ENCODE measurements around the gene COMMD1. TPM values are rescaled to one million over a fixed set of nuclear protein-coding genes. Genes with fewer than 3 reads are reported as not detected.
"Not testable (repeated sequence)": the region's sequence is repeated elsewhere in the genome, so short reads cannot be mapped to it uniquely, and the experiment has no call there.

Gene COMMD1
- total RNA-seq, 2 experiments from 2014 or later: 29.3 to 36.1 TPM

DNA sequence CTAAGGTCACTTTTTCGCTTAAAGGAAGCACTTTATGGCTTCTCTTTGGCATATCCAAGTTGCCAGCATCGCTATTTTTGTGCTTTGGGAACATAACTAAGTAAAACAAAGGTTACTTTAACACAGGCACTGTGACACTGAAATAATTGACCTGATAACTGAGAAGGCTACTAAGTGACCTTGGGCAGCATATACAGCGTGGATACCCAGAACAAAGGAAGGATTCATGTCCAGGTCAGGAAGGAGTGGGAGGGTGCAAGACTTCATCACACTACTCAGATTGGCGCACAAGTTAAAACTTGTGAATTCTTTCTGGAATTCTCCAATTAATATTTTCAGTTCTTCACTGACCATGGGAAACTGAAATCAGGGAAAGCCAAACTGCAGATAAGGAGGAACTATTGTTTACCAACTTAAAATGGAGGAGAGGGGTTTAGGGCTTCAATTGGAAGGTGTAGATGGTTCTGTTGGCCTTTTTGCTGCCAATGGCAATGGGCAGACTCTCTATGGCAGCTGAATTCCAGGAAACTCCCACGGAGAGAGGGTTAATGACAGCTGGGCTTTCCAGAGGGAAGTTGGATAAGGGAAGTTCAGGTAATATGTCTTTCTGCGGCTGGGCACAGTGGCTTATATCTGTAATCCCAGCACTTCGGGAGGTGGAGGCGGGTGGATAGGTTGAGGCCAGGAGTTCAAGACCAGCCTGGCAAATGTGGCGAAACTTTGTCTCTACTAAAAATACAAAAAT lies 45.3 kb downstream of the COMMD1 start:
- no peak for DNase-seq
- H3K4me3 Mint-ChIP-seq: no peak overlapping the region
- H3K9me3 Mint-ChIP-seq (ENCODE audit: low read depth): no peaks in the 10 kb centered on the region
- CTCF ChIA-PET: no interaction called here
- intact Hi-C loops (cut with DNase I, micrococcal nuclease): no loop called here
- H3K4me1 Mint-ChIP-seq: no peaks in the 10 kb centered on the region
- no peaks in the 10 kb centered on the region for H3K27me3 Mint-ChIP-seq
- POLR2A ChIA-PET: no interaction called here
- no peak overlapping the region for H3K27ac Mint-ChIP-seq
- no peaks in the 10 kb centered on the region for H3K36me3 Mint-ChIP-seq (ENCODE audit: low read depth)
- no peak for ATAC-seq

DNA sequence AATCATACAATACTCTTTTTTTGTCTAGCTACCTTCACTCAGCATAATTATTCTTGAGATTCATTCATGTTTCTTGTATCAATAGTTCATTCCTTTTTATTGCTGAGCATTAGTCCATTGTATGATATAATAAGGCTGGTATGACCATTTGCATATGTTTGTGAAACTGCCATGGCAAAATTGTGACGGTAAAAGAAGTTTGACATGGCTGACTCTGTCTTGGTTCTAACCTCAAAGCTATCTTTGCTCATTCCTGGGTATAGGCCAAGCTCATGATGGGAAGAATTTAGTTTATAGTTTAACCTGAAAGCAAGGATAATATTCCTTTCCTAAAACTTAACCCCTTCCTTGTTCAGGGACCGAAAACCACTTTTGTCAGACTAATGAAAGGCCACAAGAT lies 46.4 kb downstream of the COMMD1 start:
- intact Hi-C loops (cut with DNase I, micrococcal nuclease): no loop called here
- ATAC-seq (no peak), DNase-seq (no peak)
- ChIA-PET POLR2A (no interaction called here), CTCF (interaction anchor here (0.7 kb wide), 1 partner anchor 152 kb away, joined by 6 read pairs; no protein-coding TSS in a partner anchor)
- no peak overlapping the region for H3K27ac Mint-ChIP-seq
- H3K36me3 Mint-ChIP-seq (ENCODE audit: low read depth): no peaks in the 10 kb centered on the region
- H3K9me3 Mint-ChIP-seq (ENCODE audit: low read depth): no peaks in the 10 kb centered on the region
- no peaks in the 10 kb centered on the region for H3K27me3 Mint-ChIP-seq
- no peak overlapping the region for H3K4me3 Mint-ChIP-seq
- H3K4me1 Mint-ChIP-seq: peaks cover 2% of the 10 kb centered on the region

DNA sequence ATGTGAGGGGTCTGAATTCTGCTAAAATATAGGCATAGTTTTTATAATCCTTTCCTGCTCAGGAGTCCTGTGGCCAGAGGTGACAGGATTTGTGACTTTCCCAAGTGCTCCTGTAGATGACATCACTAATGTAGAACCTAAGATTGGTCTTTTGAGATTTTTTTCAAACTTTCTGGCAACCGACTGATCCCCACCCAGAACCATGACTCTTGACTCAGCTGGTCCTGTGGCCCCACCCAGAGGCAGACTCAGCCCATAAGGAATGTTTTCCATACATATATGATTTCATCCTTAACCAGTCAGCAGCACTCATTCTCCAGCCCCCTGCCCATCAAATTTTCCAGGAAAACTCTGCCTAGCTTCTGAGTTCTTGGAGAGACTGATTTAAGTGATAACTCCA lies 46.8 kb downstream of the COMMD1 start:
- Mint-ChIP-seq H3K27me3 (no peaks in the 10 kb centered on the region), H3K36me3 (ENCODE audit: low read depth) (no peaks in the 10 kb centered on the region), H3K27ac (no peak overlapping the region), H3K9me3 (ENCODE audit: low read depth) (no peaks in the 10 kb centered on the region), H3K4me1 (peaks cover 2% of the 10 kb centered on the region), H3K4me3 (no peak overlapping the region)
- DNase-seq (no peak), ATAC-seq (no peak)
- ChIA-PET POLR2A (no interaction called here), CTCF (interaction anchor here (0.6 kb wide), 1 partner anchor 1350 kb away, joined by 3 read pairs; no protein-coding TSS in a partner anchor)
- intact Hi-C loops (cut with DNase I, micrococcal nuclease): no loop called here

DNA sequence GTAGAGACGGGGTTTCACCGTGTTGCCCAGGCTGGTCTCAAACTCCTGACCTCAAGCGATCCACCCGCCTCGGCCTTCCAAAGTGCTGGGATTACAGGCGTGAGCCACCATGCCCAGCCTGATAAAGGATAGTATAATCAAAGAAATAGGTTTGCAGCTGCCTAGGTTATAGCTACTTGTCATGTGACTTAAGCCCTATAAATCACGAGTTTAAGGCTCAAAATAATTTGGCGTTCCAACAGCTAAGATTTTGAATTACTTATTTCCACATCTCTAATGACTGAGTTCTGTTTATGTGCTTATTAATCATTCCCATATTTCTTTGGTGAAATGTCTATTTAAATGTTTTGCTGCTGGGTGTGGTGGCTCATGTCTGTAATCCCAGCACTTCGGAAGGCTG lies 49.4 kb downstream of the COMMD1 start:
- intact Hi-C loops (cut with DNase I, micrococcal nuclease); H3K27ac Mint-ChIP-seq: not testable (repeated sequence)

DNA sequence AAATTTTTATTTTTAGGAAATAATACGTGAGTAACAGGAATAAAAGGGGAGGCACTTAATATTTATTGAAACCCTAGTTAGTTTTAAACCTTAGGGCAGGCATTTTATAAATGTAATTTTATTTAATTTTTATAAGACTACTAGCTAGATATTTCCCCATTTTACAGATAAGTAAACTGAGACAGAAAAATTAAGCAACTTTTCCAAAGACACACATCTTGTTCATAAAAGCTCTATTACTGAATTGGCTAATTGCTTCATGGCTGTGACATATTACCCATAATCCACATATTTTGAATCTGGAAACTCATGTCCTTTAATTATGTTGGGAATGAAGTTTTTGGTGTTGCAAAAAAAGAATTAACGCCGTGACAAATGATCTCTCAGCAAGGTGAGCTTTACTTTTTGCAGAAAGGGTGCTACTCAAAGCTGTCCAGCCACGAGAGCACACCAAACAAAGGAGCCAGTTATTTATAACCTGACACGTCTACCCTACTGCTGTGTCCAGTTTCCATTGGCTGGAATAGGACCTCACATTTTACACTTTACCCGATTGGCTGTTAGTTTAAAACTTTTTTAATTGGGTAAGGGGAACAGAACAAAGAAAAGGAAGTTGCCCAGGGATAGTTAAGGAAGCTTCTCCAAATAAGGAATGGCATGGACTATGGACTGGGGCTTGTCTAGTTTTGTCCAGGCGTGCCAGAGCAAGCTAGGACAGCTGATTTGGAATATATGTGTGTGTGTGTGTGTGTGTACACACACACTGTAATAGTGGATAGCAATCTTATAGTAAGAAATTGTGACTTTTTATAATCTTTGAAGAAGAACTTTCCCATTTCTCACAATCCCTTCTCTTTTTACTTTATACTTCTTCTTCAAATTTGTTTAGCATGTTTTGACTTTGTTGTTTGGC lies 54.2 kb downstream of the COMMD1 start:
- Mint-ChIP-seq H3K4me1 (peaks cover 9% of the 10 kb centered on the region), H3K4me3 (no peak overlapping the region), H3K36me3 (ENCODE audit: low read depth) (peaks cover 10% of the 10 kb centered on the region), H3K27me3 (no peaks in the 10 kb centered on the region), H3K9me3 (ENCODE audit: low read depth) (peaks cover 3% of the 10 kb centered on the region), H3K27ac (no peak overlapping the region)
- ChIA-PET POLR2A (no interaction called here), CTCF (interaction anchor here (0.8 kb wide), 1 partner anchor 14 kb away, joined by 4 read pairs; no protein-coding TSS in a partner anchor)
- ATAC-seq (no peak), DNase-seq (no peak)
- intact Hi-C loops (cut with DNase I, micrococcal nuclease): no loop called here

More for the DNA sequence above, 49.4 kb downstream of the COMMD1 start:
- not testable (repeated sequence) for ATAC-seq; DNase-seq; H3K27me3 Mint-ChIP-seq; H3K36me3 Mint-ChIP-seq (ENCODE audit: low read depth); H3K4me3 Mint-ChIP-seq; H3K9me3 Mint-ChIP-seq (ENCODE audit: low read depth); H3K4me1 Mint-ChIP-seq
- POLR2A ChIA-PET: interaction anchor here (0.7 kb wide), 1 partner anchor 323 kb away, joined by 3 read pairs; no protein-coding TSS in a partner anchor
- CTCF ChIA-PET: interaction anchor here (0.7 to 1.2 kb wide), 3 partner anchors 11 to 459 kb away, joined by 3 to 6 read pairs (median 4); no protein-coding TSS in a partner anchor

DNA sequence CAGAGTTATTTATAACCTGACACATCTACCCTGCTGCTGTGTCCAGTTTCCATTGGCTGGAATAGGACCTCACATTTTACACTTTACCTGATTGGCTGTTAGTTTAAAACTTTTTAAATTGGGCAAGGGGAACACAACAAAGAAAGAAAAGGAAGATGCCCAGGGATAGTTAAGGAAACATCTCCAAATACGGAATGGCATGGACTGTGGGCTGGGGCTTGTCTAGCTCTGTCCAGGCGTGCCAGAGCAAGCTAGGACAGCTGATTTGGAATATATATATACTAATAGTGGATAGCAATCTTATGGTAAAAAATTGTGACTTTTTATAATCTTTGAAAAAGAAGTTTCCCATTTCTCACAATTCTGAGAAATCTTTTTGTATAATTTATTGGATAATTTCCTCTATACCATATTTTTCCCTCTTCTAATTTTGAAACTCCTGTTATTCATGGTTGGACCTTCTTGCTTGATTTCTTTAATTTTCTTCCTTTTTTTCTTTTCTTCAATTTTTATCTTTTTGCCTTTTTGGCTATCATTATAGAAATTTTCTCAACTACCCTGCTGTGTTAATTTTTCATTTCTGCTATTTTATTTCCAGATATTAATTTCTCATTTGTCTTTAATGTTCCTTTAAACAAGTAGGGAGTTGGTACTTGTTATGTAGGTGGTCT lies 55.9 kb downstream of the COMMD1 start:
- Mint-ChIP-seq H3K9me3 (ENCODE audit: low read depth) (peaks cover 3% of the 10 kb centered on the region), H3K4me3 (no peak overlapping the region), H3K27ac (no peak overlapping the region), H3K4me1 (peaks cover 9% of the 10 kb centered on the region), H3K27me3 (no peaks in the 10 kb centered on the region), H3K36me3 (ENCODE audit: low read depth) (peaks cover 10% of the 10 kb centered on the region)
- intact Hi-C loops (cut with DNase I, micrococcal nuclease): no loop called here
- ATAC-seq (no peak), DNase-seq (no peak)
- CTCF ChIA-PET: interaction anchor here (0.7 to 1.1 kb wide), 2 partner anchors 31 to 733 kb away, joined by 3 read pairs; no protein-coding TSS in a partner anchor
- POLR2A ChIA-PET: no interaction called here

DNA sequence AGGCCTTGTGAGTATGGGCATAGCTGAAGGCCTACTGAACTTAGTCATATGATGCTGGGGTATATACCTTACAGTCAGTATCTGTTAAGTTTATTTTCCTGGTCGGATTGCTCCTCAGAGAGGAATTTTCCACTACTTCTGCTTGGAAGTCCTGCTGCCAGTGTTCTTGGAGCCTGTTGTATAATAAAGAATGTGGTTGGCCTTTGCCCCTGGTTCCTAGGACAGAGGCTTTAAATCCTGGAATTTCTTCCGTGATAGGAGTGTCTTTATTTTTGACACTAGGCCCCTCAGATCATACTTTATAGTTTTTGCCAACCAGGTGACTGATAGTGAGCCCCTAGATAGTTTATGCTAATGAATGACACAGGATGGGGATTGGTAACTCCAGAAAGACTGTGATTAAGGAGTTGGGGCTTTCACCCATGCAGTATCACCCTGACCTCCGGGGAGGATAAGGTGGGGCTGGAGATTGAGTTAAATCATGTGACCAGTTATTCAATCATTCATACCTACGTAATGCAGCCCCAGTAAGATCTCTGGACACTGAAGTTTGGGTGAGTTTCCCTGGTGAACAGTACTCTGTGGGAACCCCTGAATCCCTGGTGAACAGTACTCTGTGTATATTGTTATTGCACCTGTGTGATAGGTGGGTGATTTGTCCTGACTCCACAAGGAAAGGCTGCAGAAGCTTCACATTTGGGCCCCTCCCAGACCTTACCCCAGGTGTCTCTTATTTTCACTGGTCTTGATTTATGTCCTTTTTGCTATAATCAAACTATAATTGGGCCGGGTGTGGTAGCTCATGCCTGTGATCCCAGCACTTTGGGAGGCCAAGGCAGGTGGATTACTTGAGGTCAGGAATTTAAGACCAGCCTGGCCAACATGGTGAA lies 56.9 kb downstream of the COMMD1 start:
- H3K36me3 Mint-ChIP-seq (ENCODE audit: low read depth): peaks cover 10% of the 10 kb centered on the region
- no peak overlapping the region for H3K27ac Mint-ChIP-seq
- ChIA-PET CTCF (interaction anchor here (0.7 kb wide), 1 partner anchor 274 kb away, joined by 3 read pairs; no protein-coding TSS in a partner anchor), POLR2A (no interaction called here)
- ATAC-seq (no peak), DNase-seq (no peak)
- intact Hi-C loops (cut with DNase I, micrococcal nuclease): no loop called here
- no peak overlapping the region for H3K4me3 Mint-ChIP-seq
- H3K27me3 Mint-ChIP-seq: no peaks in the 10 kb centered on the region
- peaks cover 3% of the 10 kb centered on the region for H3K9me3 Mint-ChIP-seq (ENCODE audit: low read depth)
- H3K4me1 Mint-ChIP-seq: peaks cover 7% of the 10 kb centered on the region

DNA sequence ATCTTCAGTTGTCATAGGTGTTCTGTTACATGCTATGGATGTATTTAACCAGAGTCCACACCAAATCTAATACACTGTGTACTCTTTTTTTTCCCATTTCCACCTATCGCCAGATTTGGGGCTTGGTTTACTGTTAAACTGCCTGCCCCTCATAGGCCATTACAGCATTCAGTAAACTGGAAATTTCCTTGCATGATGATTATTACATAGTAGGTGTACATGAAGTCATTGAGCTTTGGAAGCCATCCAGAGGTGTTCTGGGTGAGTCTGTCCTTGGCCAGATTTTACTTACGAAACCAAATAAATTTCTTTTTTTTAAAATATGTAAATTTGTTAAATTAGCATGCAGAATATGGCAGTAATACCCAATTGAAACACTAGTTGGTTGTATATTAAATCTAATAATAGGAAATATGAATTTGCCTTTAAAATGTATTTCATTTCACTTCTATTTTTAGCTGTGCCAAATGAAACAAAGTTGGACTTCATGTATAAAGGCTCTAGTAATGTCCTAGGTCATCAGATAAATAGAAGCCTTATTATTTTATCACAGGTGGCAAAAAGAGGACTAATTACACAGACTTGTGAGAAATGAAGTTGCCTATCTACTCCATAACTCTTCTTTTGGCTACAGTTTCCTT lies 60.7 kb downstream of the COMMD1 start:
- DNase-seq (no peak), ATAC-seq (no peak)
- Mint-ChIP-seq H3K36me3 (ENCODE audit: low read depth) (no peaks in the 10 kb centered on the region), H3K9me3 (ENCODE audit: low read depth) (no peaks in the 10 kb centered on the region), H3K4me1 (no peaks in the 10 kb centered on the region), H3K4me3 (no peak overlapping the region), H3K27ac (no peak overlapping the region), H3K27me3 (no peaks in the 10 kb centered on the region)
- intact Hi-C loops (cut with DNase I, micrococcal nuclease): no loop called here
- ChIA-PET CTCF (no interaction called here), POLR2A (no interaction called here)

DNA sequence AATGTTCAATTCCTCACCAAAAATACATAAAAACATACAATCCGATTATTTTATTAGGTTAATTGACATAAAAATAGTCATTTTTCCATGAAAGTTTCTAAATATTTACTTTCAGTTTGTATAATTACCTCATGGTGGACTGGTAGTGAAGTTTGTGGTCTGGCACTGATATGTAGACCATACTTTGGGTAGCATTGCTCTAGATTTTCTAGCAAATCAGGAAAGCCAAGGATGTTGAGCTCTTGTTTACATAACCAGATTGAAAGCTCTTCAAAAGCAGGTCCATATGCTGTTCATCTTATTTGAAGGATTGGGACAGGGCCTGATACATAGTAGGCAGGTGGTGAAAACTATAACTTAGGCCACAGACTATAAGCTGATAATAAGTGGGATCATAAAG lies 61.8 kb downstream of the COMMD1 start:
- intact Hi-C loops (cut with DNase I, micrococcal nuclease): no loop called here
- CTCF ChIA-PET: no interaction called here
- no peaks in the 10 kb centered on the region for H3K4me1 Mint-ChIP-seq

DNA sequence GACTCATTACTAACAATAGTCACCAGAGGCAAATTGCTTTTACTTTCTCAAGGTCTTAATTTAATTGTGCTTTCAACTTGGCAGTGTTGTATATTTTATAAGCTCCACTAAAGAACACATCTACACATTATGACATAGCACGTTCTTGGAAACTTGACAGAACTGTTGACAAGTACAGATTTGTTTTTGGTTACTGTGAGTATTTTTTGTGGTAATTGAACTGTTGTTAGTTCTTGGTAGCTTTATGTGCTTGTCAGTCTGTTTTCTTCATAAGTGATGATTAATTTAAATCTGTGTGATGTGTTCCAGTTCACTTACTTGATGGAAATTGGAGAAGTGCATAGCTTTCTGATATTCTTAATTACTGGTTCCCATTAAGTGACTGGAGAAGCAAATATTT lies 63.9 kb downstream of the COMMD1 start:
- intact Hi-C loops (cut with DNase I, micrococcal nuclease): no loop called here
- no peak overlapping the region for H3K4me3 Mint-ChIP-seq
- no peaks in the 10 kb centered on the region for H3K4me1 Mint-ChIP-seq
- H3K27ac Mint-ChIP-seq: no peak overlapping the region
- H3K27me3 Mint-ChIP-seq: no peaks in the 10 kb centered on the region
- POLR2A ChIA-PET: no interaction called here
- CTCF ChIA-PET: interaction anchor here (0.6 kb wide), 1 partner anchor 381 kb away, joined by 3 read pairs; no protein-coding TSS in a partner anchor
- DNase-seq: no peak
- peaks cover 1% of the 10 kb centered on the region for H3K36me3 Mint-ChIP-seq (ENCODE audit: low read depth)
- no peak for ATAC-seq
- no peaks in the 10 kb centered on the region for H3K9me3 Mint-ChIP-seq (ENCODE audit: low read depth)

More for the DNA sequence above, 61.8 kb downstream of the COMMD1 start:
- Mint-ChIP-seq H3K27me3 (no peaks in the 10 kb centered on the region), H3K27ac (no peak overlapping the region), H3K36me3 (ENCODE audit: low read depth) (no peaks in the 10 kb centered on the region), H3K9me3 (ENCODE audit: low read depth) (no peaks in the 10 kb centered on the region), H3K4me3 (no peak overlapping the region)
- POLR2A ChIA-PET: no interaction called here
- ATAC-seq (no peak), DNase-seq (no peak)

Data from activated CD4-positive, alpha-beta T cell treated with anti-CD3 and anti-CD28 coated beads for 36 hours (primary cell).